DMS53 (cell line): ENCODE results near the gene LRRC4B.
A peak's percentile ranks its signal among the peaks of the same experiment; 100 is the strongest.
"Not testable (repeated sequence)": the region's sequence is repeated elsewhere in the genome, so short reads cannot be mapped to it uniquely, and the experiment has no call there.

Source experiments
- DNase-seq: peaks from one replicate; lab custom pipeline; 2025; lab: John Stamatoyannopoulos, UW

The LRRC4B gene, protein sequence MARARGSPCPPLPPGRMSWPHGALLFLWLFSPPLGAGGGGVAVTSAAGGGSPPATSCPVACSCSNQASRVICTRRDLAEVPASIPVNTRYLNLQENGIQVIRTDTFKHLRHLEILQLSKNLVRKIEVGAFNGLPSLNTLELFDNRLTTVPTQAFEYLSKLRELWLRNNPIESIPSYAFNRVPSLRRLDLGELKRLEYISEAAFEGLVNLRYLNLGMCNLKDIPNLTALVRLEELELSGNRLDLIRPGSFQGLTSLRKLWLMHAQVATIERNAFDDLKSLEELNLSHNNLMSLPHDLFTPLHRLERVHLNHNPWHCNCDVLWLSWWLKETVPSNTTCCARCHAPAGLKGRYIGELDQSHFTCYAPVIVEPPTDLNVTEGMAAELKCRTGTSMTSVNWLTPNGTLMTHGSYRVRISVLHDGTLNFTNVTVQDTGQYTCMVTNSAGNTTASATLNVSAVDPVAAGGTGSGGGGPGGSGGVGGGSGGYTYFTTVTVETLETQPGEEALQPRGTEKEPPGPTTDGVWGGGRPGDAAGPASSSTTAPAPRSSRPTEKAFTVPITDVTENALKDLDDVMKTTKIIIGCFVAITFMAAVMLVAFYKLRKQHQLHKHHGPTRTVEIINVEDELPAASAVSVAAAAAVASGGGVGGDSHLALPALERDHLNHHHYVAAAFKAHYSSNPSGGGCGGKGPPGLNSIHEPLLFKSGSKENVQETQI

DNA sequence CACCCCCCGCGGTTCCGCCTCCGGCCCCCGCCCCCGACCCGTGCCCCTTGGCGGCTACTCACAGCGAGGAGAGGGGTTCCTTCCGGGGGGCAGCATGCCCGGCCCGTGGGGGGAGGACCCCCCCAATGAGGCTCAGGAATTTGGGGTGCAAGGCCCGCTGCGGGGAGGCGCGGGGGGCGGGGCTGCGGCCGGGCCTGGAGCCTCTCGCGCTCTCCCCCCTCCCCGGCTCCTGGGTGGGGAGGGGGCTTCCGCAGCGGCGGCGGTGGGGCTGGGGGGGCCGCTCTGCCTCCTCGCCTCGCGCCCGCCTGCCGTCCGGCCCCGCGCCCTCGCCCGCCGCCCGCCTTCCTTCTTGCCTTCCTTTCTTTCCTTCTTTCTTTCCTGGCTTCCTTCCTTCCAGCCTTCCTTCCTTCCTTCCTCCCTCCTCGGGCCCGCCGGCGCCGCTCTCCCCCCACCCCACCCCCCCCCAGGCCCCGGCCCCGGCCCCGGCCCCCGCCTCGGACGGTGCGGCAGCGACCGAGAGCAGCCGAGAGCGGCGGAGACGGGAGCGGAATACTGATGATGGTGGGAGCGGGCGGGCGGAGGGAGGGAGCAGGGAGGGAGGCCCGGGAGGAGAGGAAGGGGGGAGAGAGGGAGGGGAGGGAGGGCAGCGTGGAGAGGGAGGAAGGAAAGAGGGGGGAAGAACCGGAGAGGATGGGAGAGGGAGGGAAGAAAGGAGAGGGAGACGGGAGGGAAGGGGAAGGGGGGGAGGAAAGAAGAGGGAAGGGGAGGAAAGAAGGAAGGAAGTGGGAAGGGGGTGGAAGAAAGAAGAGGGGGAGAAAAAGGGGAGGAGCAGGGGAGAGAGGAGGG, at the start of gene LRRC4B:
LRRC4B (minus strand) TSS at position 554 of the 846 bp plus-strand sequence. CDS start 19,597 bp downstream, outside the sequence.
- DNase-seq, result no peak

DNA sequence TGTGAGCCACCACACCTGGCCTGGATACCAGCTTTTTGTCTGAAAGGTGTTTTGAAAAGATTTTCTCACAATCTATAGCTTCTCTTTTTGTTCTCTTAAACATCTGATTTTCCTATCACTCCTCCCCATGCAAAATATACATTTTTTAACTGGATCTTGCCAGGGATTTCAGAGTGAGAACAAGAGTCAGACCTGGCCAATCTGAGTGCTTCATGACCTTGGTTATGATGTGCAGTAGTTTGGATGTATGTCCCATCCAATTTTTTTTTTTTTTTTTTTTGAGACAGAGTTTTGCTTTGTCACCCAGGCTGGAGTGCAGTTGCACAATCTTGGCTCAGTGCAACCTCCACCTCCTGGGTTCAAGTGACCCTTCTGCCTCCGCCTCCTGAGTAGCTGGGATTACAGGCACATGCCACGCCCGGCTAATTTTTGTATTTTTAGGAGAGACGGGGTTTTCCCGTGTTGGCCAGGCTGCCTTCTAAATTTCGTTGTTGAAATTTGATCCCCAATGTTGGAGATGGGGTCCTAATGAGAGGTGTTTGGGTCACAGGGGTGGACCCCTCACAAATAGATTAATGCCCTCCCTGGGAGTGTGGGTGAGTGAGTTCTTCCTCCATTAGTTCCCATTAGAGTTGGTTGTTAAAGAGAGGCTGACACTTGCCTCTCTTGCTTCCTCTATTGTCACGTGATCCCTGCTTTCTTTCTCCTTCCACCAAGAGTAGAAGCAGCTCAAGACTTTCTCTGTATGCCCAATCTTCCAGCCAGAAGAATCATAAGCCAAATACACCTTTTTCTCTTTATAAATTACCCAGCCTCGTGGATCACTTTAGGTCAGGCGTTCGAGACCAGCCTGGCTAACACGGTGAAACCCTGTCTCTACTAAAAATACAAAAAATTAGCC, 44.5 kb upstream of the LRRC4B start:
- DNase-seq, result not testable (repeated sequence)

DNA sequence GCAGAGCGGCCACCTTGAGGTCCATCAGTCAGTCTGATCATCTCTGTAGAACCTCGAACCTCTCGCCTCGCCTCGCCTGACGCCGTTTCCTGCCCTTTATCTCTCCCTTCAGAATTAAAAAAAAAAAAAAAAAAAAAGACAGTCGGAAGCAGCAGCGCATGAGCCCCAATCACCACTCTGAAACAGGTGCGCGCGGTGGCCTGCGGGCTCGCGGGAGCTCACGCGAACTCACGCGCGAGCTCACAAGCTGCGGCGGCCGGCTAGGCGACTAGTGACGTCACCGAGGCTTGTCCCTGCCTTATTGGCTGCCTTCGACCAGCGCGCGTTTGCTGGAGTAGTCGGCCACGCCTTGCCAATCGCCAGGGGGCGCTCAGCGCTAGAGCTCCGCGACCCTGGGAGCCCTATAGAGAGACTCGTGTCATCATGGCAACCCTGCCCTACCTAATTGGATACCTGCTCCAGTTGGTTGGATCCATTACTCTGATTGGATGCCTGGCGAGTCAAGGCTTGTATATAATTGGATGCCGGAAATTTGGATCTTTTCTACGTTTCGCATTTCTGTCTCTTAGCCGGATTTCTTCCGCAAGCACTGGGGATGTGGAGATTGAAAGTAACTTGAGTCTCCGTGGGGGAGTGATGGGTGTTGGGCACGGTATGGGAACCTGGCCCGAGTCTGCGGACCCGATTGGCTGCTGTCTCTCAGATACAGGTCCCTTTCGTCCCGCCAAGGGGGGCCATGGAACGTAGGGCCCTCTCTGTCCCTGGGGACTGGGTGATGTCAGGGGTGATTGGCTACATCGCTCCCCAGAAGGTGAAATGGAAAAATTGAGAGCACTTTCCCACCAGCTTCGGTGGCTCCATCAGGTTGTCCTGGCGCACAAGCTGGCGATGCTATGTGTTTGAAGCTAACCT, 39.9 kb upstream of the LRRC4B start:
- peak; percentile 19 for DNase-seq

DNA sequence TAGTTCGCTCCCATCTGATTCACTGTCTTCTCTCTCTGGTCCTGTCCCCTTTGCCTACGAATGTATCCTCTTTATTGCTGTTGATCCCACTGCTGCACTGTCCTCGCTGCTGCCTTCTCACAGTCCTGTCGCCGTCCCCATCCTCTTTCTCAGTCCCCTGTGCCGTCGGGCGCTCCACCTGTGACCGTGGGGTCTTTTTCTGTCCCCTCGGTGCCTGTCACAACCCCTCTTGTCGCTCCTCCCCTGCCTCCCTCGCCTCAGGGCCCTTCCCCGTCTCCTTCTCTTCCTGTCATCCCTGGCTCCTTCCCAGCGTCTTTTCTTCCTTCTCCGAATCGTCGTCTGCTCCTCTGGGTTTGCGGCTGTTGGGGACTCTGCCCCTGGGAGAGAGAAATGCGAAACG, 39.2 kb upstream of the LRRC4B start:
- no peak for DNase-seq

DNA sequence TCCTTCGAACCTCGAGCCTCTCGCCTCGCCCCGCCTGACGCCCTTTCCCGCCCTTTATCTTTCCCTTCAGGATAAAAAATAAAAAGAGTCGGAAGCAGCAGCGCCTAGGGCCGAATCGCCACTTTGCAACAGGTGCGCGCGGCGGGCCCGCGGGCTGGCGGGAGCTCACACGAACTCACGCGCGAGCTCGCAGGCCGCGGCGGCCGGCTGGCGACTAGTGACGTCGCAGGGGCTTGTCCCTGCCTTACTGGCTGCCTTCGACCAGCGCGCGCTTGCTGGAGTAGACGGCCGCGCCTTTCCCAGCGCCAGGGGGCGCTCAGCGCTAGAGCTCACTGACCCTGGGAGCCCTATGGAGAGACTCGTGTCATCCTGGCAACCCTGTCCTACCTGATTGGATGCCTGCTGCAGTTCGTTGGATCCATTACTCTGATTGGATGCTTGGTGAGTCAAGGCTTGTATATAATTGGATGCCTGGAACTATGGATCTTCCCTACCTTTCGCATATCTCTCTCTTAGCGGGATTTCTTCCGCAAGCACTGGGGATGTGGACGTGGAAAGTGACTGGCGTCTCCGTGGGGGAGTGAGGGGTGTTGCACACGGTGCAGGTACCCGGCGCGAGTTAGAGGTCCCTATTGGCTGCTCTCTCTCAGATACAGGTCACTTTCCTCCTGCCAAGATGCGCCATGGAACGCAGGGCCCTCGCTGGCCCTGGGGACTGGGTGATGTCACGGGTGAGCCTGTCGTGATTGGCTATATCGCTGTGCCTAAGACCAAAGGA, 38.0 kb upstream of the LRRC4B start:
- not testable (repeated sequence) for DNase-seq

DNA sequence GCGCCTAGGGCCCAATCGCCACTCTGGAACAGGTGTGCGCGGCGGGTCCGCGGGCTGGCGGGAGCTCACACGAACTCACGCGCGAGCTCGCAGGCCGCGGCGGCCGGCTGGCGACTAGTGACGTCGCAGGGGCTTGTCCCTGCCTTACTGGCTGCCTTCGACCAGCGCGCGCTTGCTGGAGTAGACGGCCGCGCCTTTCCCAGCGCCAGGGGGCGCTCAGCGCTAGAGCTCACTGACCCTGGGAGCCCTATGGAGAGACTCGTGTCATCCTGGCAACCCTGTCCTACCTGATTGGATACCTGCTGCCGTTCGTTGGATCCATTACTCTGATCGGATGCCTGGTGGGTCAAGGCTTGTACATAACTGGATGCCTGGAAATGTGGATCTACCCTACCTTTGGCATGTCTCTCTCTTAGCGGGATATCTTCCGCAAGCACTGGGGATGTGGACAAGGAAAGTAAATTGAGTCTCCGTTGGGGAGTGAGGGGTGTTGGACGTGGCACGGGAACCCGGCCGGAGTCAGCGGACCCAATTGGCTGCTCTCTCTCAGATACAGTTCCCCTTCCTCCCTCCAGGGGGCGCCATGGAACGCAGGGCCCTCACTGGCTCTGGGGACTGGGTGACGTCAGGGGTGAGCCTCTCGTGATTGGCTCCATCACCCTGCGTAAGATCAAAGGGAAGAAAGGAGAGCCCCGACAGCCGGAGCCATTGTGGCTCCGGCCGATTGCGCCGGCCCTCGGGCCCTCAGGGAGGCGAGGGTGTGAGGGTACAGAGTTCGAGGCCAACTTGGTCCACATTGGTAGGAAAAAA, 36.2 kb upstream of the LRRC4B start:
- not testable (repeated sequence) for DNase-seq

DNA sequence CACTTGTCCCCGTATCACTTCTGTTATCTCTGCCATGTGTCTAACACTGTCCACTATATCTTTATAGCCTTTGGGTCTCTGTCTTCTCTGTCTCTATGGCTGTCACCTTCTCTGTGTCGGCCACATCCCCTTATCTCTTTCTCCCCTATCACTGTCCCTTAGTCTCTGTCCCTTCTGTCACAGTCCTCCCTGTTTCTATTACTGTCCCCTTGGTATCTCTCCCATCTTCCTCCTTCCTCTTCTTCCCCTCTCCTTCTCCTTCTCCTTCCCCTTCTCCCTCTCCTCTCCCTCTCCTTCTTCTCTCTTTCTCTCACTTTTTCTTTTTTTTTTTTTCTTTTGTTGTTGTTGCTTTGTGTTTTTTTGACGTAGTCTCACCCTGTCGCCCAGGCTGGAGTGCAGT, 34.7 kb upstream of the LRRC4B start:
- DNase-seq, result no peak

DNA sequence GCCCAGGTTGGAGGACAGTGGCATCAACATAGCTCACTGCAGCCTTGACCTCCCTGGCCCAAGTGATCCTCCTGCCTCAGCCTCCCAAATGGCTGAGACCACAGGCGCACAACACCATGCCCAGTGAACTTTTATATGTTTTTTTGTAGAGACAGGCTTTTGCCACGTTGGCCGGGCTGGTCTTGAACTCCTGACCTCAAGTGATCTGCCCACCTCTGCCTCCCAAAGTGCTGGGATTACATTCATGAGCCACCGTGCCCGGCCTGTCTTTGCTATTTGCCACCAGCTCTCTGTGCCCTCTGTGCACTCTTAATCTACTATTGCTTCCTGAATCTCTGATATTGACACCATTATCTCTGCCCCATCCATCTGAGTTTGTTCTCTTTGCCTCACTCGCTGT, 34.3 kb upstream of the LRRC4B start:
- DNase-seq, result no peak

DNA sequence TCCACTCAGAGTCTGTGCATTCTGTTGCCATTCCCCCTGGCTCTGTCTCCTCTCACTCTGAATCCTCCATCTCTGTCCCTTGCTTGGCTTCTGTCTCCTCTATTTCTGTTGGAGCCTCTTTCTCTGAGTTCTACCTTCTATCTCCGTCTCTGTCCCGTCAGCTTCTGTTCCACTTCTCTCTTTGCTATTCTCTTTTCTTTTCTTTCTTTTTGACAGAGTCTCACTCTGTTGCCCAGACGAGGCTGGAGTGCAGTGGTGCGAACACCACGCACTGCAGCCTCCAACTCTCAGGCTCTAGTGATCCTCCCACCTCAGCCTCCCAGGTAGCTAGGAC, 33.8 kb upstream of the LRRC4B start:
- DNase-seq, result no peak

DNA sequence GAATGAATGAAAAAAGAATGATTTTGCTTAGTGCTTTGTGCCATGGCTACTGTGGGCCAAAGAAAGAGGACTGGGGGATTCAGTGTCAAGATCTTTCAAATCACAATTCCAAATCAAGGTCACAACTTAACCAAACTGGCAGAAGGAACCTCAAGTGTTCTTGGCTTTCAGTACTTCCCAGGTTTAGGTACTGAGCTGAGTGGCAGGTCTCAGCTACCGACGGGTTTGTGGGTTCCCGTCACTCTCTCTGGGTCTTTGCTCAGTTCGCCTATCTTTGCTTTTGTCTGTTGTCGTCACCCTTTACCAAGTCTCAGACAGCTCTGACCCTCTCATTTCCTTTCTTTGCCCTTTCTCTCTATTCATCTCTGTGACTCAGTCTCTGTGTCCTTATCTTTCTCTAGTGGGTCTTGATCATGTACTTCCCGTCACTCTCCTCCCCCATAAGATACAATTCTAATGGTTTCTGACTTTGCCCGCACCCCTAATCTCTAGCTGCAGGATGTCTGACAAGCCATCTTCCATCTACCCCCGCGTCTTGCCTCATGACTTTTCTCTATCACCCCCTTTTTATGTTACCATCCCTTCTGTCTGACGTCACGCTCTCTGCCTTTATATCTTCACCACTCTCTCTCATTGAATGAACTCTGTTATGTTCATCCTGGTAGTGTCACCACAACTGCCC, 33.3 kb upstream of the LRRC4B start:
- no peak for DNase-seq

DNA sequence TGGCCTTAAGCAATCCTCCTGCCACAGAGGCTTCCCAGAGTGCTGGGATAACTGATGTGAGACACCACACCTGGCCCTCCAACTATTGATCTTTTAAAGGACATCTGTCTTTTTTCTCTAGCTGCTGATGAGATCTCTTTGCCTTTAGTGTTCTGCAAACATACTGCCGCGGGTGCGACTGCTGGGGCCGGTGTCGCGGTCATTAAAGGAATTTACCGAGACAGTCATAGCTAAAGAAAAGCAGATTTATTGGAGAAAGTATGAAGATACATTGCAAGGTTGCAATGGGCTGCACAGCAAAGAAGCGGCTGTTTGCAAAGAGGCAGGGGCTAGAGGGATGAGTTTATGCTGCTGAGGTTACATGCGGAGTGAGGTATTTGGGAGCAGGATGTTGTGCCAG, 31.2 kb upstream of the LRRC4B start:
- DNase-seq, result no peak

DNA sequence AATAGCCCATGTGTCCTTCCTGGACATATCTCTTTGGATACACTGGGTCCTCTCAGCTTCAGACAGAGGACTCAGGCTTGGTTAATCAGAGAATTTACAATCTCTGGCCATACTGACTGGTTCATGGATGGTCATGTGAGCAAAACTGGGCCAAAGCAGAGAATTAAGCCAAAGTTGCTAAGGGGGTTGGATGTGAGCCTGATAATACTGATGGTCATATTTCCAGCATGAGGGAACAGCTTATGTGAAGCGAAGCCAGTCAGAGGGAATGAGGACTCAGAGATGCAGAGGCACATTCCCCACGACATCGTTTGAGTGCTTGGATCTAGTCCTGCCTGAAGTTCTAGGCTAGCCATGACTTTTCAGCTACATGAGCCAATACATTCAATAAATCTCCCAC, 22.0 kb upstream of the LRRC4B start:
- no peak for DNase-seq

DNA sequence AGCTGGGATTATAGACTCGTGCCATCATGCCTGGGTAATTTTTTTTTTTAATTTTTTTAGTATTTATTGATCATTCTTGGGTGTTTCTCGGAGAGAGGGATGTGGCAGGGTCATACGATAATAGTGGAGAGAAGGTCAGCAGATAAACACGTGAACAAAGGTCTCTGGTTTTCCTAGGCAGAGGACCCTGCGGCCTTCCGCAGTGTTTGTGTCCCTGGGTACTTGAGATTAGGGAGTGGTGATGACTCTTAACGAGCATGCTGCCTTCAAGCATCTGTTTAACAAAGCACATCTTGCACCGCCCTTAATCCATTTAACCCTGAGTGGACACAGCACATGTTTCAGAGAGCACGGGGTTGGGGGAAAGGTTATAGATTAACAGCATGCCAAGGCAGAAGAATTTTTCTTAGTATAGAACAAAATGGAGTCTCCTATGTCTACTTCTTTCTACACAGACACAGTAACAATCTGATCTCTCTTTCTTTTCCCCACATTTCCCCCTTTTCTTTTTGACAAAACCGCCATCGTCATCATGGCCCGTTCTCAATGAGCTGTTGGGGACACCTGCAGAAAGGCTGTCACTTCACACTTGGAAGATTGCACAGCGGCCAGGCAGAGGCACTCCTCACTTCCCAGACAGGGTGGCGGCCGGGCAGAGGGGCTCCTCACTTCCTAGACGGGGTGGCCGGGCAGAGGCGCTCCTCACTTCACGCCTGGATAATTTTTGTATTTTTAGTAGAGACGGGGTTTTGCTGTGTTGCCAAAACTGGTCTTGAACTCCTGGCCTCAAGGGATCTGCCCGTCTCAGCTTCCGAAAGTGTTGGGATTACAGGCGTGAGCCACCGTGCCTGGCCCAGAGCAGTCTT, 13.8 kb upstream of the LRRC4B start:
- DNase-seq, result not testable (repeated sequence)

DNA sequence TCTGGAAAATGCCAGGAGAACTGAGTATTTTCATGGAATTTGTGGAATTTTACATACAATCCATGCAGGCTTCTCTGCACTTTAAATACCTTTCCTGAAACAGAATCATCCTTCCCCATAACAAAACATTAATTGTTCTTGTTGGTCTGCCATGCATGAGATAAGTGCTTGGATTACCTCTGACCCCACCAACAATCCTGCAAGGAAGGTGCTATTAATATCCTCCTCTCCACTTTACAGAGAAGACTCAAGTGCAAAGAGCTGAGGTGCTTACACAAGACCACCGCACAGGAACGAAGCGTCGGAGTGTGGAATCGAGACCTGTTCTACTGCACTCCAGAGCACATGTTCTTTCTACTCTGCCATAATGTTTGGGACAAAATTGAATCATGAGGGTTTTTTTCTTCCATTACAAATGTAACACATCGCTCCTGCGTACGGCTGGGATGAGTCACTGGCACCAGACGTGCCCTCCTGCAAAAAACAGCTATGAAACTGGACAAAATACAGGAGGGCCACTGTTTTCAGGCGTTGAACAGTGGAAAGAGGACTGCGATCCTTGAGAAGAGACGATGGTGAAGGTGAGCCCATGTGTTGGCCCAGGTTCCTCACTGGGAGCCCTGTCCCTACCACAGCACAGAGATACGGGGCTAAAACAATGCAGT, 12.9 kb upstream of the LRRC4B start:
- DNase-seq, result no peak

DNA sequence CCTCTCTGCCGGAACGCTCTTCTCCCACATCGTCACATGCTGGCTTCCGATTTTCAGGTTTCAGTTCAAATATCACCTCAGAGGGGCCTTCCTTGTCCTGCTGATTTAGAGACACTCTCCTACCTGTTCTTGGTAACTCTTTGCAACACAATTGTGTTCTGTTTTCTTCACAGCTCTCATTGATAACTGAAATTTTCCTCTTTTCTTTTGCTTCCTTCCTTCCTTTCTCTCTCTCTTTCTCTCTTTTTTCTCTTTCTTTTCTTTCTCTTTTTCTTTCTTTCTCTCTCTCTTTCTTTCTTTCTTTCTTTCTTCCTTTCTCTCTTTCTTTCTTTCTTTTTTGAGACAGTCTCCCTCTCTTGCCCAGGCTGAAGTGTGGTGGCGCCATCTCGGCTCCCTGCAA, 12.0 kb upstream of the LRRC4B start:
- DNase-seq, result no peak

DNA sequence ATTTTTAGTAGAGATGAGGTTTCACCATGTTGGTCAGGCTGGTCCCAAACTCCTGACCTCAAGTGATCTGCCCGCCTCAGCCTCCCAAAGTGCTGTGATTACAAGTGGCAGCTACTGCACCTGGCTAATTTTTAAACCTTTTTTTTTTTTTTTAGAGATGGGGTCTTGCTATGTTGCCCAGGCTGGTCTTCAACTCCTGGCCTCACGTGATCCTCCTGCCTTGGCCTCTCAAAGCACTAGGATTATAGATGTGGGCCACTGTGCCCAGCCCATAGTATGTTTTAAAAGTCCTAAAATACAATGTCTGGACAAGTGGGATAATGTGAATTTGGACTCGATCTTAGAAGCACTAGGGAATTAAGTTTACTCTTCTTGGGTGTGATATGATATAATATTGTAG, 8.5 kb upstream of the LRRC4B start:
- DNase-seq, result not testable (repeated sequence)
